ENCODE measurements around the gene CD24. TPM values are rescaled to one million over a fixed set of nuclear protein-coding genes. Genes with fewer than 3 reads are reported as not detected.

CD24 gene
- total and polyA plus RNA-seq, 2 donors (not counting 1 experiment from before 2014, with no cell fraction given): 69.9 to 113 TPM

DNA sequence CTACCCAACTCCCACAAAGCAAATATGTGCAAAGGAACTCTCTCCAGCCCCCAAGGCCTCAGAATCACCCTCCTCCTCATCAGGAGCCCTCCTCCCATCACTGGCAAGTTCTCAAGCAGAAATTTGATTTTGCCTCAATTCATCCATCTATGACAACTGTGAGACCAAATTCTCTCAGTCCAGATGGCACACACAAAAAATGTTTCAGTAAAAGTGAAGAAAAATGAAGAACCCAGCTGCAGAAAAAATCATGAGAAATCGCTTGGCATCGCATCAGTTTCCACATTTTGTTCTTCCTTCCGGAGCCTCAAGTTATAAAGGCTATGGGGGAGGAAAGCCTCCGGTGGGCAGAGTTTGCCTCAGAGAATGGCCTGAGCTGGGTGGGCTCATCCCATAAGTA is 6.4 kb upstream of the CD24 start:
- Histone ChIP-seq H3K9ac (ENCODE audit: low read length) (no peak overlapping the region), H3K4me2 (replicated peaks; ENCODE audit: low read depth, low read length, poor library complexity, severe bottlenecking) (no peak overlapping the region), H3K79me2 (ENCODE audit: control insufficient read depth, insufficient read depth, low read length) (peaks cover 5% of the 10 kb centered on the region), H3K36me3 (replicated peaks in 1 of 2; ENCODE audit: control extremely low read depth in 1 of 2, control insufficient read depth in 1 of 2, extremely low read depth in 1 of 2, insufficient read depth in 2 of 2, low read length in 1 of 2) (no peaks in the 10 kb centered on the region), H3K27ac (ENCODE audit: low read length in 2 of 2) (no peak overlapping the region), H3K27me3 (replicated peaks in 1 of 4; ENCODE audit: control extremely low read depth in 1 of 4, control insufficient read depth in 3 of 4, insufficient read depth in 4 of 4, low read length in 3 of 4) (peaks cover 0 to 4% (median 1%) of the 10 kb centered on the region in 4 experiments), H3K4me3 (ENCODE audit: control extremely low read depth in 1 of 5, extremely low read depth in 1 of 5, insufficient read depth in 1 of 5, low read depth in 2 of 5, low read length in 4 of 5) (no peak overlapping the region), H3K9me3 (ENCODE audit: control extremely low read depth in 1 of 3, control insufficient read depth in 2 of 3, insufficient read depth in 1 of 3, low read length in 2 of 3) (no peaks in the 10 kb centered on the region), H2AFZ (ENCODE audit: insufficient read depth, low read depth, low read length, poor library complexity, severe bottlenecking) (no peak overlapping the region), H3K4me1 (ENCODE audit: control insufficient read depth in 2 of 2, insufficient read depth in 2 of 2, low read length in 2 of 2) (peaks cover 3 to 8% of the 10 kb centered on the region in 2 donors), H4K20me1 (ENCODE audit: control insufficient read depth, insufficient read depth, low read length, poor library complexity, severe bottlenecking) (no peaks in the 10 kb centered on the region)
- ATAC-seq (ENCODE audit: low read depth): no peak
- intact Hi-C loops (cut with micrococcal nuclease): no loop called here
- no peak overlapping the region for H3K27ac Mint-ChIP-seq
- H3K27me3 Mint-ChIP-seq: peaks cover 12% of the 10 kb centered on the region
- TF ChIP-seq, protein P1, sequence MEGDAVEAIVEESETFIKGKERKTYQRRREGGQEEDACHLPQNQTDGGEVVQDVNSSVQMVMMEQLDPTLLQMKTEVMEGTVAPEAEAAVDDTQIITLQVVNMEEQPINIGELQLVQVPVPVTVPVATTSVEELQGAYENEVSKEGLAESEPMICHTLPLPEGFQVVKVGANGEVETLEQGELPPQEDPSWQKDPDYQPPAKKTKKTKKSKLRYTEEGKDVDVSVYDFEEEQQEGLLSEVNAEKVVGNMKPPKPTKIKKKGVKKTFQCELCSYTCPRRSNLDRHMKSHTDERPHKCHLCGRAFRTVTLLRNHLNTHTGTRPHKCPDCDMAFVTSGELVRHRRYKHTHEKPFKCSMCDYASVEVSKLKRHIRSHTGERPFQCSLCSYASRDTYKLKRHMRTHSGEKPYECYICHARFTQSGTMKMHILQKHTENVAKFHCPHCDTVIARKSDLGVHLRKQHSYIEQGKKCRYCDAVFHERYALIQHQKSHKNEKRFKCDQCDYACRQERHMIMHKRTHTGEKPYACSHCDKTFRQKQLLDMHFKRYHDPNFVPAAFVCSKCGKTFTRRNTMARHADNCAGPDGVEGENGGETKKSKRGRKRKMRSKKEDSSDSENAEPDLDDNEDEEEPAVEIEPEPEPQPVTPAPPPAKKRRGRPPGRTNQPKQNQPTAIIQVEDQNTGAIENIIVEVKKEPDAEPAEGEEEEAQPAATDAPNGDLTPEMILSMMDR (IDR thresholded peaks at IDR 0.05): no peak
- no peak for TF ChIP-seq EZH2 (IDR thresholded peaks at IDR 0.05; ENCODE audit: borderline replicate concordance, insufficient read depth, low read depth, low read length, poor library complexity, severe bottlenecking)
- H3K4me1 Mint-ChIP-seq: peaks cover 17% of the 10 kb centered on the region
- no peaks in the 10 kb centered on the region for H3K9me3 Mint-ChIP-seq (ENCODE audit: insufficient read depth)
- CTCF ChIA-PET: interaction anchor here (0.8 to 8.2 kb wide), 9 partner anchors 17 to 586 kb away, joined by 3 to 229 read pairs (median 9); no protein-coding TSS in a partner anchor
- 100% methylated on average over 3 of the region's 4 CpGs for WGBS (ENCODE audit: insufficient coverage)
- H3K4me3 Mint-ChIP-seq: no peak overlapping the region
- POLR2A ChIA-PET: no interaction called here
- DNase-seq: no peak

DNA sequence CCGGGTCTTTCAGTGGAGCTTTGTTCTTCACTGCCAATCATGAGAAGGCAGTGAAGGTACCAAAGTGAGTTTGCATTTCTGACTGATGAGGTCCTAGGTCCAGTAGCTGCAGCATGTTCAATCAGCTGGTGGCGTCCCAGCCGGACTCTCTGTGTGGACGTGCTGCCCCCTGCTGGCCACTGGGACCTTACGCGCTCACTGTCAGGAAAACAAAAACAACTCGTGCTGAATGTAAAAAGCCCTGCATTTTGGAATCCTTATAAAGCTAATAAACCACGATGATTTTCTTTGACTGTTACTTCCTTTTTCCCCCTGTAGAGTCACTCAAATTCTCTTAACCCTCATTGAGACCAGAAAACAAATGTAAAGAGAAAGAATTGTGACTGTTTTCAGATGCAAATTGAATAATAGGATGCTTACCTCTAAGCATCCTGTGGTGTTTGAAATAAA is 4.9 kb upstream of the CD24 start:
- Mint-ChIP-seq H3K9me3 (ENCODE audit: insufficient read depth) (no peaks in the 10 kb centered on the region), H3K27ac (peak overlapping the region; percentile 59), H3K4me3 (no peak overlapping the region), H3K27me3 (peaks cover 6% of the 10 kb centered on the region), H3K4me1 (peaks cover 20% of the 10 kb centered on the region)
- Histone ChIP-seq H3K79me2 (ENCODE audit: control insufficient read depth, insufficient read depth, low read length) (peaks cover 9% of the 10 kb centered on the region), H3K36me3 (replicated peaks in 1 of 2; ENCODE audit: control extremely low read depth in 1 of 2, control insufficient read depth in 1 of 2, extremely low read depth in 1 of 2, insufficient read depth in 2 of 2, low read length in 1 of 2) (no peaks in the 10 kb centered on the region), H2AFZ (ENCODE audit: insufficient read depth, low read depth, low read length, poor library complexity, severe bottlenecking) (peak overlapping the region; percentile 23), H3K27ac (ENCODE audit: low read length in 2 of 2) (no peak overlapping the region), H3K4me2 (replicated peaks; ENCODE audit: low read depth, low read length, poor library complexity, severe bottlenecking) (no peak overlapping the region), H4K20me1 (ENCODE audit: control insufficient read depth, insufficient read depth, low read length, poor library complexity, severe bottlenecking) (no peaks in the 10 kb centered on the region), H3K4me3 (ENCODE audit: control extremely low read depth in 1 of 5, extremely low read depth in 1 of 5, insufficient read depth in 1 of 5, low read depth in 2 of 5, low read length in 4 of 5) (no peak overlapping the region), H3K4me1 (ENCODE audit: control insufficient read depth in 2 of 2, insufficient read depth in 2 of 2, low read length in 2 of 2) (peaks cover 6 to 11% of the 10 kb centered on the region in 2 donors), H3K27me3 (replicated peaks in 1 of 4; ENCODE audit: control extremely low read depth in 1 of 4, control insufficient read depth in 3 of 4, insufficient read depth in 4 of 4, low read length in 3 of 4) (peaks cover 0 to 4% (median 0%) of the 10 kb centered on the region in 4 experiments), H3K9me3 (ENCODE audit: control extremely low read depth in 1 of 3, control insufficient read depth in 2 of 3, insufficient read depth in 1 of 3, low read length in 2 of 3) (no peaks in the 10 kb centered on the region), H3K9ac (ENCODE audit: low read length) (no peak overlapping the region)
- DNase-seq (peak; percentile 88), ATAC-seq (ENCODE audit: low read depth) (peak; percentile 25)
- intact Hi-C loops (cut with micrococcal nuclease): loop anchor here (1.0 to 5.0 kb wide), 9 partner anchors 49 to 644 kb away; partner anchors contain the start of gene MTRES1
- ChIA-PET CTCF (interaction anchor here (0.5 to 8.2 kb wide), 71 partner anchors 10 to 891 kb away, joined by 3 to 229 read pairs (median 5); no protein-coding TSS in a partner anchor), POLR2A (interaction anchor here (0.5 to 0.6 kb wide), 2 partner anchors 414 to 659 kb away, joined by 3 to 4 read pairs; no protein-coding TSS in a partner anchor)
- TF ChIP-seq, protein P1 (IDR thresholded peaks at IDR 0.05): peak; percentile 98
- TF ChIP-seq EZH2 (IDR thresholded peaks at IDR 0.05; ENCODE audit: borderline replicate concordance, insufficient read depth, low read depth, low read length, poor library complexity, severe bottlenecking): no peak
- WGBS (ENCODE audit: insufficient coverage): 0% methylated on average over 7 of the region's 8 CpGs
